Endometrial microvascular endothelial cells (primary cell): ENCODE results near the gene CRB2. TPM values are rescaled to one million over a fixed set of nuclear protein-coding genes. Genes with fewer than 3 reads are reported as not detected.

ENCODE experiments used
- in situ Hi-C: cut with HindIII; loops from 2 replicates; pipeline ENCODE4 v1.10.0; 2017; ENCODE audit warnings: low sequenced_read_pairs, low pct_unique_long_range_greater_than_20kb; ENCODE audit errors: inconsistent ontology term
- total RNA-seq: library from RNA; depleted of rRNA; stranded (reverse); fragments of >200 nt; gene quantifications from one replicate; pipeline ENCODE4 v1.2.3, GENCODE V29; 2015; ENCODE audit errors: inconsistent ontology term

CRB2 gene
- total RNA-seq, 1 donor from 2014 or later: not detected

DNA sequence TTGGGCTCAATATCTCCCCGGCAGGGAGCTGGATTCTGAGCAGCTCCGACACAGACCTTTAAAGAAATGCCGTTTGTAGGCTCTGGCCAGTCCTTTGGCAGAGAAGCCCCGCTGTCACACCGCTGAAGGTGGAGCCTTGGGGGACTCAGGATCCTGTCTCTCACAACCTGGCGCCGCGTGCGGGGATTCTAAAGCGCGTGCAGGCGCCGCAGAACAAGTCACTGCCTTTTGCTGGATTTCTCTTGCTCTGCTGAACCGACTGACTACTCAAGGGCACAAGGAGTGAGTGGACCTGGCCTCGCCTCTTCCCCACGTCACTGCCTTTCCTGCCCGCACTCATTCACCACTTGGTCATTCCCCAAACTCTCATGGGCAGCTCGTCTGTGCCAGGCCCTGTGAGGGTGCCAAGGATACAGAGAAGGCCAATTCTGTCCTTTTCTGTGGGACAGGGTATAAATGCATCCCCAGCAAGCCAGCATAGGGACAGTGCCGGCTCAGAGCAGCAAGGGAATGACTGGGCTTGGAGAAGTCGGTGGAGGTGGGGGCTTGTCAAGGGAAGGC is 69.3 kb downstream of the CRB2 start:
- in situ Hi-C loops: no loop called here

DNA sequence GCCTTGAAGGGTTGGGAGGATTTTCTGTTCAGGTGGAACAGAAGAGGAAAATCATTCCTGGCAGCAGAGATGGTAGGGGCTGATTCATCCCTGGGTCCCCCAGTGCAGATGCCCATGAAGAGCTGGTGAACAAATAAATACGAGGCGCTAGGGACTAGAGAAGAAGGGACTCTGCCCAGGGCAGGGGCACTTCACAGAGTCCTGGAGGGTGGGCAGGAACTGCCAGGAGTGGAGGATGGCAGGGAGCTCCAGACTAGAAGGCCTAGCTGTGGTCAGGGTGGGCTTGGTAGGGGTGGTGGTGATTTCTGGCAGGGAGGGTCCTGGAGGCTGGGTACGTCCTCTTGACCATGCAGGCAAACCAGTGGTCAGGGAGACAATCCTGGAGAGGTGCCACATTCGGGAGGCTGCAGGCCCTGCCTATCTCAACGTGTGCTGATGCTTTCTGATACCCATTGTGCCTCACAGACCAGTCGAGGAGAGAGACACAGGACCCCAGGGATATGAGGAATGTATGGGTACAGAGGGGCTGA is 69.9 kb downstream of the CRB2 start:
- in situ Hi-C loops: no loop called here

DNA sequence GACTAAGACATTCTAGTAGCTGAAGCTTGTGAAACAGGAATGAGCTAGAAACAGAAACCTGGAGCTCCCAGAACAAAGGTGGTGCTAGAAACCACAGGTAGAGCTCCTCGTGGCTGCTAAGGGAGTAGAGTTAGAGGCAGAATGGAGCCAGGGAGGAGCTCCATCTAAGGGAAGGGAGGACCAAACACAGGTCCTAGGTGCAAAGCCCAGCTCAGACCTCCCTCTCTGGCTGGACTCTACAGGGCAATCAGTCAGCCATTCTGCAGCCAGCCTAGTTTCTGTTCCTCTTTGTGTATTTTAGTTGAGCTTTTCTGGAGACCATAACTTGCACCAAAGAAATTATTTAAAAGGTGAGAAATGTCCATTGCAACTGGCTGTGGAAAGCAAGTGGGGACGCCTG is 70.4 kb downstream of the CRB2 start:
- in situ Hi-C loops: no loop called here

Other genes with a start within 250 kb of the CRB2 start
- gene STRBP, start 87.6 kb upstream of the CRB2 start, total RNA-seq: 5.9 TPM